Subcutaneous abdominal adipose tissue (tissue), 5 donors: ENCODE measurements around the gene ITGA2B.
A peak's percentile ranks its signal among the peaks of the same experiment; 100 is the strongest.
"Not testable (repeated sequence)": the region's sequence is repeated elsewhere in the genome, so short reads cannot be mapped to it uniquely, and the experiment has no call there.

ENCODE experiments used
- H3K27ac ChIP-seq: one replicate; pipeline ENCODE4 v1.7.0; 2013; ENCODE audit warnings: low read depth, mild to moderate bottlenecking, inconsistent platforms, low read length, moderate library complexity
- H3K27me3 ChIP-seq, 5 donors: one replicate each; pipeline ENCODE4 v1.7.0; 2013; ENCODE audit warnings: low read length in 5 of 5, inconsistent platforms in 1 of 5; ENCODE audit not compliant: control insufficient read depth in 5 of 5, insufficient read depth in 4 of 5
- H3K36me3 ChIP-seq, 5 donors: one replicate each; pipeline ENCODE4 v1.7.0; 2013; ENCODE audit warnings: low read length in 5 of 5; ENCODE audit not compliant: control insufficient read depth in 5 of 5, insufficient read depth in 5 of 5
- H3K4me1 ChIP-seq, 5 donors: one replicate each; pipeline ENCODE4 v1.7.0; 2013; ENCODE audit warnings: low read length in 5 of 5, mild to moderate bottlenecking in 3 of 5, moderate library complexity in 1 of 5; ENCODE audit not compliant: control insufficient read depth in 5 of 5, insufficient read depth in 5 of 5
- H3K4me3 ChIP-seq, 5 donors: one replicate each; pipeline ENCODE4 v1.7.0; 2013; ENCODE audit warnings: low read length in 5 of 5, low read depth in 1 of 5
- H3K9ac ChIP-seq, 5 donors: one replicate each; pipeline ENCODE4 v1.7.0; 2013; ENCODE audit warnings: low read length in 5 of 5, mild to moderate bottlenecking in 4 of 5, moderate library complexity in 3 of 5
- H3K9me3 ChIP-seq, 5 donors: one replicate each; pipeline ENCODE4 v1.7.0; 2013; ENCODE audit warnings: low read length in 5 of 5; ENCODE audit not compliant: control insufficient read depth in 5 of 5
- donor health status: healthy.
- donor health status: healthy.
- donor health status: healthy.
- donor health status: healthy.
- donor health status: healthy.

ITGA2B gene

DNA sequence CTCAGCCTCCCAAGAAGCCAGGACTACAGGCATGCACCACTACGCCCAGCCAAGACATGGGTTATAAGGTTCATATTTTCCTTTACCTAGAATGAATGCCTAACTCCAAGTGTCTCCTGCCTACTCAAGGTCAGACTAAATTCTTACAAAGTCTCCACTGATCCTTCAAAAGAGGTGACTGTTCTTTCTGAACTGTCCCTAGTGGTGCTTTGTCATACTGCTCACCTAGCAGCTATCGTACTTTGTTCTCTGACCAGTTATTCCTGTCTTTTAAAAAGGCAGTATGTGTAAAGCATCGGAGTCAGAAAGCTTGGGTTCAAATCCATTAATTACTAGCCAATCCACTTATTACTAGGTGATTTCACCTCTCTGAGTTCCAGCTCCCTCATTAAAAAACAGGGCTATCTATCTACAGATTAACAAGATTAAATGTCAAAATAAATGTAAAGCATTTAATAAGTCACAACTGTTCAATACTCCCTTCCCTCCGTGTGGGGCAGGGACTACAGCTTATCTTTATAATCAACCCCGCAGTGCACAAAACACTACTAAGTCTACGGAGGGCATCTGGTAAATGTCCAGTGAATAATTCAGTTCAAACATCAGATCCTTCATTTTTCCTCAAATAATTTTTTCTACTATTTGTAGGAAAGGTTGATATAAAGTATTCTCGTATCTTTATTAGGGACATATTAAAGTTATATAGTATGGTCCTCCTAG, 20.0 kb upstream of the ITGA2B start:
- H3K9me3 ChIP-seq, result no peaks in the 10 kb centered on the region
- no peaks in the 10 kb centered on the region for H3K4me1 ChIP-seq
- no peak overlapping the region for H3K9ac ChIP-seq
- H3K27me3 ChIP-seq, result no peaks in the 10 kb centered on the region
- no peak overlapping the region for H3K27ac ChIP-seq
- peaks cover 0 to 19% (median 5%) of the 10 kb centered on the region in 5 donors for H3K36me3 ChIP-seq
- H3K4me3 ChIP-seq, result no peak overlapping the region

DNA sequence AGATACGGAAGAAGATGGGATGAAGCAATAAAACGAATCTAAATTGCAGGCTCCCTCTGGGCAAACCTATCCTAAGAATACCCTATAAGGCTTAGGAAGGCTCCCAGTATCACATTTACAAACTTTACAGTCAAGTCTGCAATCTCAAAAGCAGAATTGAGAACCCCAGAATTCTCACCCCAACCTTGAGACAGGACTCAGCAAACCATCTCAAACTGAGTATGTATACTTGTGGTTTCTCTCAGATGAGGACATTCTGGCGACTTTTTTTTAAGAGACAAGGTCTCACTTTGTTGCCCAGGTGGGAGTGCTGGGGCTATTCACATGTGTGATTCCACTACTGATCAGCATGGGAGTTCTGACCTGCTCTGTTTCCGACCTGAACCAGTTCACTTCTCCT, 19.3 kb upstream of the ITGA2B start:
- Histone ChIP-seq H3K4me1 (no peaks in the 10 kb centered on the region), H3K4me3 (no peak overlapping the region), H3K27ac (no peak overlapping the region), H3K27me3 (no peaks in the 10 kb centered on the region), H3K9ac (no peak overlapping the region), H3K9me3 (no peaks in the 10 kb centered on the region), H3K36me3 (peaks cover 2 to 19% (median 5%) of the 10 kb centered on the region in 5 donors)

- peaks cover 23 to 58% (median 52%) of the 10 kb centered on the region in 5 donors for H3K36me3 ChIP-seq
- no peak overlapping the region for H3K9ac ChIP-seq
- H3K4me1 ChIP-seq, result no peaks in the 10 kb centered on the region
- H3K27ac ChIP-seq, result no peak overlapping the region
- H3K4me3 ChIP-seq, result no peak overlapping the region
- no peaks in the 10 kb centered on the region for H3K27me3 ChIP-seq
- H3K9me3 ChIP-seq, result no peaks in the 10 kb centered on the region
These were observed 13.2 kb upstream of the ITGA2B start for GRCh38 chr17:44402564-44403172.

- no peak overlapping the region for H3K4me3 ChIP-seq
- H3K9me3 ChIP-seq, result no peaks in the 10 kb centered on the region
- H3K27me3 ChIP-seq, result no peaks in the 10 kb centered on the region
- no peaks in the 10 kb centered on the region for H3K4me1 ChIP-seq
- peak overlapping the region in 1 of 5 donors; percentile 30 for H3K9ac ChIP-seq
- H3K27ac ChIP-seq, result no peak overlapping the region
- peaks cover 12 to 69% (median 57%) of the 10 kb centered on the region in 5 donors for H3K36me3 ChIP-seq
These were observed 10.9 kb upstream of the ITGA2B start for GRCh38 chr17:44400226-44400847.

DNA sequence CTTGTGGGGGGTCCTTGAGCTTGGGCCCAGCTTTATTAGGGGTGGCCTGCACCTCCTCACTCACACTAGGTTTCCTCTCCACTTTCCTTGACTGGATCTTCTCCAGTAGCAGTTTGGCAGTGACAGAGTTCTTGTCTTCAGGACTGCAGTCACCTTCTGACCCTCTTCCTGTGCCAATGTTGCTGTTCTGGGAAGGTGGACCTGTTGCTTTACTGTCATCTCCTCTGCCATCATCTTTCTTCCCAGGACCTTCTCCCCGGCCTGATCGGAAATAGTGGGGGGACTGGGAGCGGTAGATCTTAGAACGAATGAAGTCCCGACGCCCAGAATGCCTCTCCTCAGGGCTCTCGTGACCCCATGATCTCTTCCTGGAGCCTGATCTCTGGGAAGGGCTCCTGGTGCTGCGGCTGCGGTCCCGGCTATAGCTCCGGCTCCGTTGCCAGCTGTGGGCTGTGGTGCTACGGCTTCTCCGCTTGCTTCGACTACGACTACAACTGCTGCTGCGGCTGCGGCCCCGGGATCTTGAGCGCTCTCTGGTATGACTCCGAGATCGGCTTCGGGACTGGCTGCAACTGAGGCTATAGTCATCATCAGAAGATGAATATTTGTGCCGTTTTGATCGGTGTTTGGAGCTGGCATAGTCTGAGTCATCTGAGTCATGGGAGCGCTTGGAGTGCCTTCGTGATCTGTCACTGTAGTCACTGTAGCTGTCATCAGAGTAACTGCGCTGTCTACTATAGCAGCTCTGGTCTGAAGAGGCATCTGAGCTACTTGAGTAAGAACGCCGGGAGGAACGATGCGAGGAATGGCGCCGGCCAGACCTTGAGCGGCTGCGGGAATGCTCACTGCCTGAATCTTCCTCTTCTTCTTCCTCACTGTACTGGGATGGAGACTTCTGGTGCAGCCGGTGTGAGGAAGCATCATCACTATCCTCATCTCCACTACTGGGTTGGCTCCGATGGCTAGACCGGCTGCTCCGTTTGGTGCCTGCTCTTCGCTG, 9.5 kb upstream of the ITGA2B start:
- Histone ChIP-seq H3K4me3 (no peak overlapping the region), H3K27me3 (no peaks in the 10 kb centered on the region), H3K27ac (no peak overlapping the region), H3K36me3 (peaks cover 12 to 64% (median 56%) of the 10 kb centered on the region in 5 donors), H3K9ac (no peak overlapping the region), H3K4me1 (no peaks in the 10 kb centered on the region), H3K9me3 (no peaks in the 10 kb centered on the region)

DNA sequence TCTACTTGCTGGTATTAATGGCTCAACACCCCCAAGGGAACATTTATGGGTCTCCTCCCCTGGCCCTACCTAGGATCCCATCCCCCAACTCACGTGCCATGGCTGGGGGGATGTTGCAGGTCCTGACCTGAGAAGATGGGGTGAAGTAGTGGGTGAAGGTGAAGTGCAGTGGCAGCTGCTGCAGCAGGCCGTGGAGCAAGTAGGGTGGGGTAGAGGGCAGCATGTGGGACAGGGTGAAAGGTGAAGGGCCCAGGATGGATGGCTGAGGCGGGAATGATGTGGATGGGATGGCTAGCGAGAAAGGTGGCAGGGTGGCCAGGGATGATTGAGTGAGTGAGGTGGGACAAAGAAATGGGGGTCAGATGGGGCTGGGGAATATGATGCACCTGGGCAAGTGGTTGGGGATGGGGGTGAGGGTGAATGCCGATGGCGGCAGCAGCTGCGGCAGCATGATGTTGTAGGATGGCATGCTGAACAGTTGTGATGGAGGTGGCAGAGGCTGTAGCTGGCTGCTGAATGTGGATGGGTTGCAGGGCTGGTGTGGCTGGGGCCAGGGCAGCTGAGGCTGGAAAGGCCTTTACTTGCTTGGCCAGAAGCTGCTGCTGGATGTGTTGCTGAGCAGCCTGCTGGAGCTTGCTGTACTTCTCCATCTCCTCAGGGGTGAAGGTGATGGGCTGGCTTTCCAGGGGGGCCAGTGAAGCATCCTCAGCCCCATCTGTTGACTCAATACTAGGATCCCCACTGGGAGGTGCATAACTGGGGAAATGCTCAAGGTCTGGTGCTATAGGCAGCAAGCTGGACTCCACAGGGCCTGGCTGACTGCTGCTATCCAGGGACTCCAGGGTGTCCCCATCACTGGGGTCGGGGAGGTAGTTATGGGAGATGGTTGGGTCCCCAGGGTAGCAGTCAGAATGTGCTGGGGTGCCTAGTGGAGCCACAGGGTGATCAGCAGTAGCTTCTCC, 8.3 kb upstream of the ITGA2B start:
- Histone ChIP-seq H3K9ac (no peak overlapping the region), H3K4me1 (no peaks in the 10 kb centered on the region), H3K27ac (no peak overlapping the region), H3K9me3 (no peaks in the 10 kb centered on the region), H3K27me3 (no peaks in the 10 kb centered on the region), H3K4me3 (no peak overlapping the region), H3K36me3 (peaks cover 12 to 57% (median 50%) of the 10 kb centered on the region in 5 donors)

GRCh38 chr17:44396946-44397345, 7.5 kb upstream of the ITGA2B start:
- no peak overlapping the region for H3K27ac ChIP-seq
- no peaks in the 10 kb centered on the region for H3K27me3 ChIP-seq
- H3K36me3 ChIP-seq, result peaks cover 12 to 51% (median 48%) of the 10 kb centered on the region in 5 donors
- H3K4me1 ChIP-seq, result no peaks in the 10 kb centered on the region
- H3K4me3 ChIP-seq, result no peak overlapping the region
- no peak overlapping the region for H3K9ac ChIP-seq
- H3K9me3 ChIP-seq, result no peaks in the 10 kb centered on the region

- Histone ChIP-seq H3K36me3 (peaks cover 0 to 33% (median 31%) of the 10 kb centered on the region in 5 donors), H3K4me3 (no peak overlapping the region), H3K27ac (no peak overlapping the region), H3K9me3 (no peaks in the 10 kb centered on the region), H3K9ac (no peak overlapping the region), H3K4me1 (no peaks in the 10 kb centered on the region), H3K27me3 (no peaks in the 10 kb centered on the region)
These were observed 5.4 kb upstream of the ITGA2B start for GRCh38 chr17:44394833-44395232.

DNA sequence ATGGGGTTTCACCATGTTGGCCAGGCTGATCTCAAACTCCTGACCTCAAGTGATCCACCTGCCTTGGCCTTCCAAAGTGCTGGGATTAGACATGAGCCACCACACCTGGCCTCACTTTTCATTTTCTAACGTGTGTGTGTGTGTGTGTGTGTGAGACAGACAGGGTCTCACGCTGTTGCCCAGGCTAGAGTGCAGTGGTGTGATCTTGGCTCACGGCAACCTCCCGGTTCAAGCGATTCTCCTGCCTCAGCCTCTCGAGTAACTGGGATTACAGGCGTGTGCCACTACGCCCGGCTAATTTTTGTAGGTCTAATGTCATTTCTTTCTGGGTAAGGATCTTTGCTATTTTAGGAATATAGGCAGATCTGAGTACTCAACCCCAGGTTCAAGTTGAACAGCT, 4.7 kb upstream of the ITGA2B start:
- H3K27me3 ChIP-seq, H3K9ac ChIP-seq, H3K27ac ChIP-seq: not testable (repeated sequence)

More for the DNA sequence above, 4.7 kb upstream of the ITGA2B start:
- not testable (repeated sequence) for H3K4me1 ChIP-seq, H3K9me3 ChIP-seq, H3K4me3 ChIP-seq
- peaks cover 0 to 26% (median 24%) of the 10 kb centered on the region in 5 donors for H3K36me3 ChIP-seq
